GM12891 (cell line): ENCODE results near the gene RFX3.

ENCODE experiments used
- PAX5 ChIP-seq: IDR thresholded peaks from 2 replicates; pipeline ENCODE4 v1.6.1; 2011; ENCODE audit warnings: low read length, moderate library complexity, mild to moderate bottlenecking; ENCODE audit not compliant: insufficient read depth, severe bottlenecking
- POLR2A ChIP-seq: IDR thresholded peaks from 2 replicates; pipeline ENCODE4 v1.6.1; 2011; ENCODE audit warnings: low read depth, low read length, control low read depth
- POLR2AphosphoS5 ChIP-seq: IDR thresholded peaks from 2 replicates; pipeline ENCODE4 v1.6.1; 2011; ENCODE audit warnings: low read depth, low read length, control low read depth
- SPI1 ChIP-seq: IDR thresholded peaks from 2 replicates; pipeline ENCODE4 v1.6.1; 2011; ENCODE audit warnings: low read depth, low read length, control low read depth
- TAF1 ChIP-seq: IDR thresholded peaks from 2 replicates; pipeline ENCODE4 v1.6.1; 2011; ENCODE audit warnings: low read depth, low read length, control low read depth

DNA sequence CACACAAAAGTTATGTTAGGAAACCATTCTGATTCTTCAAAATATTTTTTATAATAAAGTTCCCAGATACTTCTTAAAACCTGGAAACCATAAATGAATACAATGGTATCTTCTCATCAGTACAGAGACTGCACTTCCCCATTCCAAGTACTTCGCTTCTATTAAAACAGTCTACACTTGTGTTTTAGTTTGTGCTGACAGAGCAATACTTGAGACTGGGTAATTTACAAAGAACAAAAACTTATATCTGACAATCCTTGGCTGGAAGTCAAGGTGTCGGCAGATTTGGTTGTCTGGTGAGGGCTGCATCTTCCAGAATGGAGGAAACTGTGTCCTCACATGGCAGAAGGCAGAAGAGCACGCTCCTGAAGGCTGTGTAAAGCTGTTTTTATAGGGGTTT, 70.1 kb downstream of the RFX3 start:
- TF ChIP-seq POLR2A (no peak), POLR2AphosphoS5 (no peak), SPI1 (no peak), TAF1 (no peak), PAX5 (no peak)
